GOT3 (cell line): ENCODE data around the gene MBD3L2B.

Experiments used
- DNase-seq: peaks from one replicate; lab custom pipeline; 2025; ENCODE audit warnings: mixed read lengths; lab: John Stamatoyannopoulos, UW

MBD3L2B gene

GRCh38 chr19:7010722-7011593 is 10.3 kb downstream of the MBD3L2B start:
- DNase-seq, result no peak

- no peak for DNase-seq
These were observed 13.4 kb downstream of the MBD3L2B start for GRCh38 chr19:7007859-7008258.

DNA sequence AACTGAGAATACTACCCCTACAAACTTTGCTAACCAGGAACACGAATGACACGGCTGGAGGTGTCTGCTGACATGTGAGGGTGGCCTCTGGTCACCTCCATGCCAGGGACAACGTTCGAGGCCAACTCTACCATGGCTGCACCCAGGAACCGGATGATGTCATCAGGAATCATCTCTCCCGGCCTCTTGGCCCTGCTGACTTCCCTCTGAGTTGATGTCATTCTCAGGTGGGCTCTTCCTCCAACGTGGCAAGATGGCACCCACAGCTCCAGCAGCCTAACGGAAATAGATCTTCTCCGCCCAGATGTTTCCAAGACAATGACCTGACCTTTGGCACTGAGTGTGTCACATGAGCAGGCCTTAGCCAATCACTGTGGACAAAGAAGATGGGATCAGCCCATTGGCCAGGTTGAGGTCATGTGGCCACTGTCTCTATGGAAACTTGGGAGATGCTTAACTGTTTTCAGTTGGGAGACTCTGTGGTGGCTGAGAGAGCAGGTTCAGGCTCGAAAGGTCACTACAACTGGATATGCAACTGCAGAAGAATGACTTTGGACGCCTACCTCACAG is 15.0 kb downstream of the MBD3L2B start:
- DNase-seq, result no peak

- DNase-seq, result no peak
These were observed 16.8 kb downstream of the MBD3L2B start for GRCh38 chr19:7004313-7004931.

DNA sequence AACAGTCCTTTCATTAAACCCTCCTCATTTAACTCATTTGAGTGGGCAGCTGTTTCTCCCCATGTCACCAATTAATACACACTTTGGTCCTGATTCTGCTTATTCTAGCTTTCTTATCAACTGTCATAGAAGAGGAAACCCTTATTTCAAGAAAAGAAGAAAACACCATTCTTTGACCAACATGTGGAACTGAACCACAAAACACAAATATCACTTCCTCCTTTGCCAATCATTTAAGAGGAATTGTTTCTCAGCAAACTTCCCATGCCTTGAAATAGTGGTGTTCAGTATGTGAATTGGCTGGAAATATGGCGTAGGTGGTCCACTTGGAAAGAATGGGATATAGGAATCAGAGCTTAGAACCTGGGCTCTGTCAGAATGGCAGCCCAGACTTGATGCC is 20.4 kb downstream of the MBD3L2B start:
- DNase-seq, result no peak

DNA sequence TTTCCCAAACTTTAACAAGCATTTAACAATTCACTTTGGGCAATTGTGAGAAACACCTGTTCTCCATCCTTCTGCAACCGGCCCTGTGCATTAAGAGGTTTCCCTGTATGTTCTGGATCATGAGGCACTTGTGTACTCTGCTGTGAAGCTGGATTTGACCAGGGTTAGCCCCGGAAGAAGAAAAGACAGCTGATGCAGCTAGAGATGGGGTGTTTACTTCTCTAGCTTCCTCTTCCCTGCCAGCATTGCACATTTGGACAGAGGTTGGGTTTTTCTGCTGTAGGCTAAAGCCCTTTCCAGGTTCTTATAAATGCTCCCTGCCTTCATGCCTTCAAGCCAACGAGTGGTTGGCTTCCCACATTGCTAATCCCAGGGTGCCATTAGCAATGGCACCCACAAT is 20.9 kb downstream of the MBD3L2B start:
- no peak for DNase-seq

GRCh38 chr19:6999933-7000332 is 21.3 kb downstream of the MBD3L2B start:
- no peak for DNase-seq

DNA sequence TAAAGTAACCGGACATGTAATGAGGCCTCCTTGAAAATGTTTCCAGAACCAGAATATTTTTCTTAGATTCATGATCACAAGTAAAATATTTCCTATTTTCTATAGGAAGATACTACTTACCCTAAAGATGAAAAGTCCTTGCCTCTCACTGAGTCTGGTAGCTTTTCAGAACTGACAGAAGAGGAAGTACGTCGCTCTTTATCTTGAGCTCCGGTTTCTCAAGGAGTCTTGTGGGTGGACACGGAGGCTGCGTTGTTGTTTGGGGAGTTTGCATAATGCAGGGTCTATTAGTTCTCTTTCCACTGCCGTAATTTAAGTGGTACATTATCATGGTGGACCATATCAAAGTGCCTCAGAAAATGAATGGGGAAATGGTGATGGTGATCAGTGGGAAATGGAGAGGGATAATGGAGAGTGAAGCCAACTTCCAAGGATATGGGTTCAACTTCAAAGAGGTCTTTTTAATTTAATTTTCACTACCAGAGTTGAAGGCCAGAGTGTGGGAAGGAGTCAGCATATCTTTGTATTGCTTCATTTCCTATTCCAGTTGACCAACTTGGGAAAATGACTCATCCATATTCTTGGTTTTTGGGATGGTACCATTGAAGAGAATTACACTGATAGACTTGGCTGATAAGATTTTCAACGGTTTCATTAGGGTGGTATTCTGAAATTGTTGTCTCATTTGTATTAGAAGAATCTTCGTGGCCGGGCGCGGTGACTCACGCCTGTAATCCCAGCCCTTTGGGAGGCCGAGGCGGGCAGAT is 23.4 kb downstream of the MBD3L2B start:
- no peak for DNase-seq

GRCh38 chr19:6996810-6997209 is 24.4 kb downstream of the MBD3L2B start:
- no peak for DNase-seq

DNA sequence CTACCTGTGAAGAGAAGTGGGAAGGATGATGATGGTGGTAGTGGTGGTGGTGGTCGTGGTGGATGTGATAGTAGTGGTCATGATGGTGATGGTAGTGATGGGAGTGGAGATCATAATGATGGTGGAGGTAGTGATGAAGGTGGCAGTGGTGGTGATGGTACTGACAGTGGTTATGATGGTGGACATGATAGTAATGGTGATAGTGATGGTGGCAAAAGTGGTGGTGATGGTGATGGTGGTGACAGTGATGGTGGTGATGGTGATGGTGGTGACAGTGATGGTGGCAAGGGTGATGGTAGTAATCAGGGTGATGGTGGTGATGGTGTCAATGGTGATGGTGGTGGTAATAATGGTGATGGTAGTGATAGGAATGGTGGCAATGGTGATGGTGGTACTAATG is 26.2 kb downstream of the MBD3L2B start:
- DNase-seq, result no peak

- no peak for DNase-seq
These were observed 33.0 kb downstream of the MBD3L2B start for GRCh38 chr19:6988257-6988656.

DNA sequence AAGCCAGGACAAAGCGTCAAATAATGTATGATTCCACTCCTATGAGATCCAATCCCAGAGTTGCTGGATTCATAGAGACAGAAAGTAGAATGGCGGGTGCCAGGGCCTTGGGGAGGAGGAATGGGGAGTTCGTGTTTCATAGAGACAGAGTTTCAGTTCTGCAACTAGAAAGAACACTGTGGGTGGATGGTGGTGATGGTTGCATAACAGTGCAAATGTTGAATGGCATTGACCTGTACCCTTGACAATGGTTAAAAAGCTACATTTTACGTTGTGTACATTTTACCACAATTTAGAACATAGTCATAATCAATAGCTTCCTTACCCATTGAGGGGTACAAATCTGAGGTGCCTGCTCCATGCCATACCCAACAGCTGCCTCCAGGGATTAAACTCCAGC is 33.4 kb downstream of the MBD3L2B start:
- DNase-seq, result no peak

DNA sequence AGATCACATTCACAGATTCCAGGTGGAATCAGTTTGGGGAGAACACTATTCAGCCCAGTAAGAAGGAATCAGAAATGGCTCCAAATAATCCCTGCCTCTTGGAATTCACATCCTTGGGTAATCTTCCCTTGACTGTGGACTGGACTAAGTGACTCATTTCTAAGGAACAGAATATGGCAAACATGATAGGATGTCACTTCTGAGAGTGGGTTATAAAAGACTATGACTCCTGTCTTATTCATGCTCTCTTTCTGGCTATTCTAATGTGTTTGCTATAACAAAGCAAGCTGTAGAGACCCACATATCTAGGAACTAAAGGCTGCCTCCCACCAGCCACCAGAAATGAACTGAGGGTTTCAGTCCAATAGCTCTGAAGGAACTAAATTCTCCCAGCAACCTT is 37.8 kb downstream of the MBD3L2B start:
- DNase-seq, result no peak

DNA sequence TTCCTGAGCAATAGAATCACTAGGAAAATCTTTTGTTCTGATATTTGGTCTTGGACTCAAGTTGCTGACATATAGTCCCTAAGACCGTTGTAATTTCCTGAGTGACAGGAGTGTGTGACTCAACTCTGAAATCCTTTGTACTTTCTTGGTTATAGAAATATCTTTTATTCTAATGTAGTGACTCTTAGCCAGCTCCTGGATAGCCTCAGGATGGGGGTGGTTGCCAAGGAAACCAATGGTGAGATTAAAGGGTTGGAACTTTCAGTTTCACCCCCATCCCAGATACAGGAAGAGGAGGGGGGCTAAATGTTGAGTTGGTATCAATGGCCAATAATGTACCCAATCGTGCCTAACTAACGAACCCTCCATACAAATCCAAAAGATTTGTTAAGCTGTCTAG is 41.8 kb downstream of the MBD3L2B start:
- no peak for DNase-seq

GRCh38 chr19:6976197-6976596 is 45.0 kb downstream of the MBD3L2B start:
- no peak for DNase-seq

GRCh38 chr19:6971366-6971765 is 49.9 kb downstream of the MBD3L2B start:
- DNase-seq, result no peak

- no peak for DNase-seq
These were observed 50.8 kb downstream of the MBD3L2B start for GRCh38 chr19:6970443-6970842.

GRCh38 chr19:6970021-6970420 is 51.2 kb downstream of the MBD3L2B start:
- no peak for DNase-seq

DNA sequence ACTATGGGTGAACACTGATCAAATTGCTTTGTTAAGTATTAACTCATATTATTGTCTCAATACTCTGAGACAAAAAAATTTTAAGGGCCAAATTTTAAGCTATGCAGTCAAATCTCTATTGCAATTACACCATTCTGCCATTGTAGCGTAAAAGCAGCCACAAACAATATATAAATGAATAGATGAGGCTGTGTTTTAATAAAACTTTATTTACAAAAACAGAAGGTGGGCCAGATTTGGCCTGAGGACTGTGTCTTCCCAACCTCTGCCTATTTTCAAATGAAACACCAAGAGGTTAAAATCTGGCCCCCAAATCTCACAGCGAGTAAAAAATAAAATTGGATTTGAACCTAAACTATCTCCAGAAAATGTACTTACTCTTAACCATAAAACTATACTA is 51.7 kb downstream of the MBD3L2B start:
- DNase-seq, result no peak
